K562 (cell line): ENCODE measurements around the gene SUCNR1. TPM values are rescaled to one million over a fixed set of nuclear protein-coding genes. Genes with fewer than 3 reads are reported as not detected.

Source experiments
- ATAC-seq: fragments of 200-7000 bp; cut with Tn5 transposase; 3 replicates; pipeline ENCODE4 v1.9.1; 2020; ENCODE audit warnings: moderate library complexity
- BruUV-seq: library from RNA; stranded (reverse); fragments of 400-500 nt; replicated peaks from 2 replicates; lab custom pipeline; 2021; lab: Mats Ljungman, UMichigan
- CTCF ChIA-PET: fragments of 300-600 bp; formaldehyde crosslinking; extraction: SDS; loops from one replicate; lab custom pipeline; 2021; ENCODE audit warnings: low intra/inter-chr PET ratio; lab: Yijun Ruan, JAX
- POLR2A ChIA-PET: fragments of 300-600, 350-650 bp; sonication (Branson Sonifier 250); formaldehyde crosslinking; extraction: SDS; loops from one replicate; lab custom pipeline; 2021; ENCODE audit warnings: antibody characterized with exemption, inconsistent platforms; lab: Yijun Ruan, JAX
- DNase-seq, 4 experiments: peaks; one replicate each; pipeline versions ENCODE4 v3.0.0 to v3.0.0-alpha.2; 2011 to 2018; ENCODE audit warnings: low spot score in 3 of 4, mixed read lengths in 3 of 4; ENCODE audit errors: extremely low read depth in 1 of 4
- FAIRE-seq: peaks from 2 replicates; lab custom pipeline; 2011; peaks lifted over from hg19 to GRCh38; lab: Jason Lieb, UNC
- H2AFZ ChIP-seq: 2 replicates; pipeline ENCODE4 v1.6.0; 2011; ENCODE audit warnings: low read depth, low read length, control low read depth, inconsistent platforms
- H3K27ac ChIP-seq: fragments of 200-600 bp; 3 replicates; pipeline ENCODE4 v1.8.0; 2011; ENCODE audit warnings: low read depth, mild to moderate bottlenecking, control low read depth, inconsistent platforms, low read length, moderate library complexity, mixed read lengths; ENCODE audit errors: extremely low read depth
- H3K27me3 ChIP-seq, 2 experiments: fragments of 300-600 bp in 1 of 2; 2 replicates in 1 of 2; 3 replicates in 1 of 2; pipeline versions ENCODE4 v1.6.0 to v1.8.0; 2011; ENCODE audit warnings: inconsistent platforms in 2 of 2, low read length in 2 of 2, mild to moderate bottlenecking in 1 of 2, mixed read lengths in 1 of 2, moderate library complexity in 1 of 2; ENCODE audit not compliant: control insufficient read depth in 2 of 2, insufficient read depth in 2 of 2
- H3K36me3 ChIP-seq: fragments of 300-600 bp; 3 replicates; pipeline ENCODE4 v1.8.0; 2011; ENCODE audit warnings: mild to moderate bottlenecking, low read length, inconsistent platforms; ENCODE audit not compliant: control insufficient read depth, insufficient read depth
- H3K4me1 ChIP-seq, 2 experiments: fragments of 200-600 bp in 1 of 2; replicated peaks in 1 of 2; 2 replicates in 1 of 2; 3 replicates in 1 of 2; pipeline versions ENCODE4 v1.5.1 to v1.8.0; 2011; ENCODE audit warnings: inconsistent platforms in 2 of 2, low read length in 2 of 2, mild to moderate bottlenecking in 1 of 2, mixed read lengths in 1 of 2, moderate library complexity in 1 of 2; ENCODE audit not compliant: control insufficient read depth in 2 of 2, insufficient read depth in 2 of 2
- H3K4me2 ChIP-seq: 2 replicates; pipeline ENCODE4 v1.6.1; 2011; ENCODE audit warnings: low read length, control low read depth, inconsistent platforms, mixed read lengths; ENCODE audit not compliant: insufficient read depth
- H3K4me3 ChIP-seq: fragments of 200-600 bp; sonication (generic), shearing (Covaris generic); 2 replicates; pipeline ENCODE4 v1.5.1; 2016; ENCODE audit warnings: control low read depth, inconsistent platforms
- H3K79me2 ChIP-seq: fragments of 200-600 bp; 3 replicates; pipeline ENCODE4 v1.8.0; 2011; ENCODE audit warnings: low read length, inconsistent platforms; ENCODE audit not compliant: control insufficient read depth, insufficient read depth
- H3K9ac ChIP-seq, 2 experiments: 2 replicates each; pipeline versions ENCODE4 v1.6.0 to v1.6.1; 2011; ENCODE audit warnings: low read depth in 2 of 2, low read length in 2 of 2, control low read depth in 1 of 2, inconsistent platforms in 1 of 2, mild to moderate bottlenecking in 1 of 2, mixed read lengths in 1 of 2; ENCODE audit not compliant: insufficient read depth in 1 of 2
- H3K9me1 ChIP-seq: one replicate; pipeline ENCODE4 v1.6.0; 2011; ENCODE audit warnings: inconsistent platforms, mild to moderate bottlenecking, low read length, moderate library complexity; ENCODE audit not compliant: control insufficient read depth, insufficient read depth
- H3K9me3 ChIP-seq: replicated peaks from 2 replicates; pipeline ENCODE4 v1.5.1; 2011; ENCODE audit warnings: low read depth, low read length, inconsistent platforms; ENCODE audit not compliant: control insufficient read depth, insufficient read depth
- H4K20me1 ChIP-seq: replicated peaks from 2 replicates; pipeline ENCODE4 v1.6.1; 2011; ENCODE audit warnings: low read length, inconsistent platforms, mixed read lengths; ENCODE audit not compliant: control insufficient read depth, insufficient read depth
- ZC3H11A ChIP-seq: IDR thresholded peaks from 2 replicates; pipeline ENCODE4 v1.6.1; 2012; ENCODE audit warnings: low read depth, low read length, improper control_type of control experiment
- ZFPM2 ChIP-seq: fragments of 250-450 bp; sonication (Bioruptor Pico); IDR thresholded peaks from 2 replicates; pipeline ENCODE4 v1.5.1; 2022; ENCODE audit warnings: mild to moderate bottlenecking
- WGBS: fragments of 100-300 bp; shearing (Covaris generic); methylation state at CpG from one replicate; pipeline ENCODE4 v1.1.6; 2016; ENCODE audit warnings: low coverage, mixed read lengths; ENCODE audit not compliant: insufficient coverage; ENCODE audit errors: missing lambda C conversion rate; 5-methylcytosine and 5-hydroxymethylcytosine counted together
- in situ Hi-C: fragments of 300-500 bp; cut with MboI; formaldehyde crosslinking; loops from 4 replicates; pipeline ENCODE4 v1.15.0; 2018; ENCODE audit warnings: inconsistent platforms, mixed read lengths
- intact Hi-C: fragments of 100-400 bp; cut with micrococcal nuclease; formaldehyde crosslinking; loops from 2 replicates; pipeline ENCODE4 v1.14.2; 2022
- polyA plus RNA-seq, 8 experiments: library from polyadenylated mRNA; depleted of rRNA in 4 of 8; stranded (reverse) in 5 of 8; unstranded in 3 of 8; fragments of >200 nt; fragmentation: Nextera tagmentation in 2 of 8; fragmentation: Illumina TruSeq in 1 of 8; extraction: Ambion mirVana in 2 of 8; extraction: Trizol in 1 of 8; gene quantifications; 2 replicates each; pipeline versions ENCODE4 v1.2.1 to v1.2.3, GENCODE V29; 2011 to 2014; ENCODE audit warnings: inconsistent platforms in 1 of 8, missing spikeins in 1 of 8
- total RNA-seq, 7 experiments: library from RNA; depleted of rRNA in 6 of 7; stranded (reverse); fragments of >200 nt in 6 of 7; fragmentation: Illumina TruSeq in 2 of 7; extraction: Trizol in 2 of 7; gene quantifications; 2 replicates each; pipeline versions ENCODE4 v1.2.1 to v1.2.3, GENCODE V29; 2011 to 2021; ENCODE audit warnings: low replicate concordance in 1 of 7
- TF ChIP-seq, protein P1 (sequence below): fragments of 450-650 bp; formaldehyde crosslinking; IDR thresholded peaks from 2 replicates; pipeline ENCODE4 v1.4.0; 2022; ENCODE audit warnings: mild to moderate bottlenecking, moderate library complexity

The SUCNR1 gene
- total and polyA plus RNA-seq, 9 of the 15 experiments (the other 6 are each of a cell fraction or from before 2014, with no cell fraction given) = 0.04 to 0.54 (median 0.13) TPM

GRCh38 chr3:151859905-151860304 lies 13.5 kb upstream of the SUCNR1 start:
- no peak overlapping the region for H3K27ac ChIP-seq
- no peaks in the 10 kb centered on the region for H4K20me1 ChIP-seq
- BruUV-seq = no TSS peak
- H3K79me2 ChIP-seq = no peaks in the 10 kb centered on the region
- H3K4me2 ChIP-seq = no peak overlapping the region
- H3K9ac ChIP-seq = no peak overlapping the region
- POLR2A ChIA-PET = interaction anchor here (1.2 kb wide), 1 partner anchor 16 kb away, joined by 3 read pairs; no protein-coding TSS in a partner anchor
- no peaks in the 10 kb centered on the region for H3K27me3 ChIP-seq
- no peaks in the 10 kb centered on the region for H3K36me3 ChIP-seq
- FAIRE-seq = no peak
- intact Hi-C loops (no loop called here), in situ Hi-C loops (loop anchor here (10.0 kb wide), 1 partner anchor 1385 kb away; no protein-coding TSS in a partner anchor)
- CTCF ChIA-PET = no interaction called here
- no peak for ATAC-seq
- no peak for DNase-seq
- no peaks in the 10 kb centered on the region for H3K9me1 ChIP-seq
- H3K9me3 ChIP-seq = no peaks in the 10 kb centered on the region
- no peak overlapping the region for H2AFZ ChIP-seq
- no peak for TF ChIP-seq ZFPM2 (CRISPR knock-in tag)
- TF ChIP-seq, protein P1, sequence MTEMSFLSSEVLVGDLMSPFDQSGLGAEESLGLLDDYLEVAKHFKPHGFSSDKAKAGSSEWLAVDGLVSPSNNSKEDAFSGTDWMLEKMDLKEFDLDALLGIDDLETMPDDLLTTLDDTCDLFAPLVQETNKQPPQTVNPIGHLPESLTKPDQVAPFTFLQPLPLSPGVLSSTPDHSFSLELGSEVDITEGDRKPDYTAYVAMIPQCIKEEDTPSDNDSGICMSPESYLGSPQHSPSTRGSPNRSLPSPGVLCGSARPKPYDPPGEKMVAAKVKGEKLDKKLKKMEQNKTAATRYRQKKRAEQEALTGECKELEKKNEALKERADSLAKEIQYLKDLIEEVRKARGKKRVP = no peak
- no peaks in the 10 kb centered on the region for H3K4me1 ChIP-seq
- H3K4me3 ChIP-seq = no peak overlapping the region

DNA sequence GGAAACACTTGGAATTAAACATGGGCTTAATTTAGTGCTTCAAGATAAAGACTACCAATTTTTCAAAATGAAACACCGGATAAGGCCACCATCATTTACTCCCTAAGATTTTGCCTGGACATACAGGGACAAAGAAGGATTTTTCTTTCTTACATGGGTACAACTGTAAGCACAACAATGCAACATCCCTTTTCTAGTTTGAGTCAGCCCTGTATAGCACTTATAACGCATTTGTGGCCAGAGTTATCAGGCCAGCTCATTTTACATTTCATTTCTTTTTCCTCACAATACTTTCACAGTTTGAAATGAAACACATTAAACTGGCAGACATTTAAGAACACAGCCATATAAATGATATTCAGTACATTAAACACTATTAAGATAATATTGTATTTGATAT lies 9.8 kb upstream of the SUCNR1 start:
- no peaks in the 10 kb centered on the region for H3K9me3 ChIP-seq
- intact Hi-C loops (no loop called here), in situ Hi-C loops (loop anchor here (10.0 kb wide), 1 partner anchor 1389 kb away; no protein-coding TSS in a partner anchor)
- no peak for ATAC-seq
- BruUV-seq = no TSS peak
- no peak overlapping the region for H3K4me3 ChIP-seq
- H4K20me1 ChIP-seq = no peaks in the 10 kb centered on the region
- H3K79me2 ChIP-seq = no peaks in the 10 kb centered on the region
- H3K4me1 ChIP-seq = no peaks in the 10 kb centered on the region
- no peaks in the 10 kb centered on the region for H3K36me3 ChIP-seq
- DNase-seq = no peak
- 12% methylated on average over 2 of the region's 2 CpGs for WGBS
- no peak for FAIRE-seq
- POLR2A ChIA-PET = interaction anchor here (1.6 kb wide), 1 partner anchor 8 kb away, joined by 5 read pairs; no protein-coding TSS in a partner anchor
- H3K9me1 ChIP-seq = no peaks in the 10 kb centered on the region
- no peak overlapping the region for H3K9ac ChIP-seq
- H3K27ac ChIP-seq = no peak overlapping the region
- no peak overlapping the region for H2AFZ ChIP-seq
- CTCF ChIA-PET = no interaction called here
- no peak for TF ChIP-seq ZC3H11A
- no peaks in the 10 kb centered on the region for H3K27me3 ChIP-seq
- H3K4me2 ChIP-seq = no peak overlapping the region
